ENCODE measurements around the gene GRIK2. TPM values are rescaled to one million over a fixed set of nuclear protein-coding genes. Genes with fewer than 3 reads are reported as not detected.
A peak's percentile ranks its signal among the peaks of the same experiment; 100 is the strongest.

Gene GRIK2
- total RNA-seq, 1 experiment from 2014 or later, result 0.70 TPM

- no peaks in the 10 kb centered on the region for H3K79me2 ChIP-seq (ENCODE audit: insufficient read depth, low read length)
- Mint-ChIP-seq H3K36me3 (ENCODE audit: insufficient read depth in 1 of 3, low read depth in 3 of 3) (no peaks in the 10 kb centered on the region), H3K4me3 (peak overlapping the region; percentile 2 to 47; a peak in 2 of 5 replicates), H3K27ac (peak overlapping the region in 2 of 3 experiments; percentile 81 to 96; a peak in 5 of 7 replicates), H3K9me3 (no peaks in the 10 kb centered on the region), H3K27me3 (ENCODE audit: low read depth) (no peaks in the 10 kb centered on the region), H3K4me1 (peaks cover 51% of the 10 kb centered on the region in 2 experiments)
- no peak overlapping the region for H2AFZ ChIP-seq (ENCODE audit: low read length)
- no peak overlapping the region for H3K4ac ChIP-seq (ENCODE audit: low read depth, low read length)
- no peaks in the 10 kb centered on the region for H3K23me2 ChIP-seq (ENCODE audit: insufficient read length, low read depth, low read length, poor library complexity, severe bottlenecking)
- no peaks in the 10 kb centered on the region for H3K9me3 ChIP-seq (ENCODE audit: control insufficient read depth, low read depth, low read length)
- no CpG with 5 or more reads among the region's 1 CpG for WGBS (ENCODE audit: extremely low coverage, insufficient read length, low lambda C conversion rate)
- H3K56ac ChIP-seq (ENCODE audit: insufficient read length, low read depth, low read length), result no peak overlapping the region
- H2BK15ac ChIP-seq (ENCODE audit: low read depth, low read length), result no peak overlapping the region
- H3K18ac ChIP-seq (ENCODE audit: insufficient read length, low read depth, low read length), result no peak overlapping the region
- H3K27ac ChIP-seq (ENCODE audit: insufficient read length, low read depth, low read length), result no peak overlapping the region
- no peaks in the 10 kb centered on the region for H3K79me1 ChIP-seq (ENCODE audit: insufficient read depth, low read depth, low read length, poor library complexity, severe bottlenecking)
- H3K23ac ChIP-seq (ENCODE audit: insufficient read length, low read depth, low read length), result no peak overlapping the region
- no peak overlapping the region for H2BK120ac ChIP-seq (ENCODE audit: low read depth, low read length, poor library complexity, severe bottlenecking)
- H3K4me1 ChIP-seq (ENCODE audit: insufficient read depth, low read length), result peaks cover 6% of the 10 kb centered on the region
- no peak for DNase-seq
- no peak overlapping the region for H4K91ac ChIP-seq (ENCODE audit: insufficient read length, low read depth, low read length)
- H2AK5ac ChIP-seq (ENCODE audit: insufficient read length, low read length), result no peak overlapping the region
- H4K8ac ChIP-seq (replicated peaks; ENCODE audit: insufficient read length, low read depth, low read length), result no peak overlapping the region
- H3K9ac ChIP-seq (ENCODE audit: extremely low read depth, insufficient read length, low read length), result no peak overlapping the region
- peak overlapping the region; percentile 37 for H3K4me2 ChIP-seq (ENCODE audit: insufficient read depth, insufficient read length, low read length)
- H2BK12ac ChIP-seq (ENCODE audit: insufficient read length, low read depth, low read length), result no peak overlapping the region
- no peak overlapping the region for H3K14ac ChIP-seq (ENCODE audit: insufficient read depth, low read length)
- no peak overlapping the region for H2BK20ac ChIP-seq (ENCODE audit: low read depth, low read length, poor library complexity, severe bottlenecking)
- H4K20me1 ChIP-seq (ENCODE audit: control insufficient read depth, insufficient read depth, insufficient read length), result no peaks in the 10 kb centered on the region
- no peak overlapping the region for H4K5ac ChIP-seq (ENCODE audit: insufficient read length, low read depth, low read length)
- no peak overlapping the region for H3T11ph ChIP-seq (ENCODE audit: low read length)
- no peaks in the 10 kb centered on the region for H3K27me3 ChIP-seq (ENCODE audit: insufficient read depth, low read length)
- TF ChIP-seq, protein P1, sequence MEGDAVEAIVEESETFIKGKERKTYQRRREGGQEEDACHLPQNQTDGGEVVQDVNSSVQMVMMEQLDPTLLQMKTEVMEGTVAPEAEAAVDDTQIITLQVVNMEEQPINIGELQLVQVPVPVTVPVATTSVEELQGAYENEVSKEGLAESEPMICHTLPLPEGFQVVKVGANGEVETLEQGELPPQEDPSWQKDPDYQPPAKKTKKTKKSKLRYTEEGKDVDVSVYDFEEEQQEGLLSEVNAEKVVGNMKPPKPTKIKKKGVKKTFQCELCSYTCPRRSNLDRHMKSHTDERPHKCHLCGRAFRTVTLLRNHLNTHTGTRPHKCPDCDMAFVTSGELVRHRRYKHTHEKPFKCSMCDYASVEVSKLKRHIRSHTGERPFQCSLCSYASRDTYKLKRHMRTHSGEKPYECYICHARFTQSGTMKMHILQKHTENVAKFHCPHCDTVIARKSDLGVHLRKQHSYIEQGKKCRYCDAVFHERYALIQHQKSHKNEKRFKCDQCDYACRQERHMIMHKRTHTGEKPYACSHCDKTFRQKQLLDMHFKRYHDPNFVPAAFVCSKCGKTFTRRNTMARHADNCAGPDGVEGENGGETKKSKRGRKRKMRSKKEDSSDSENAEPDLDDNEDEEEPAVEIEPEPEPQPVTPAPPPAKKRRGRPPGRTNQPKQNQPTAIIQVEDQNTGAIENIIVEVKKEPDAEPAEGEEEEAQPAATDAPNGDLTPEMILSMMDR (conservative IDR thresholded peaks at IDR 0.05), result no peak
- no peak overlapping the region for H2BK5ac ChIP-seq (ENCODE audit: insufficient read length, low read length)
Observed at GRCh38 chr6:101716387-101716786, 322.9 kb downstream of the GRIK2 start.

Measured in H9 (cell line).